CD8-positive, alpha-beta memory T cell (primary cell): Measurements from ENCODE around the gene SLC1A6. TPM values are rescaled to one million over a fixed set of nuclear protein-coding genes. Genes with fewer than 3 reads are reported as not detected.

Experiments
- CTCF ChIA-PET: fragments of 350-600 bp; sonication (Branson Sonifier 250); formaldehyde crosslinking; loops from one replicate; lab custom pipeline; 2021; ENCODE audit warnings: antibody characterized with exemption; lab: Charles Lee
- POLR2A ChIA-PET: fragments of 350-600 bp; sonication (Branson Sonifier 250); formaldehyde crosslinking; loops from one replicate; lab custom pipeline; 2021; ENCODE audit warnings: antibody characterized with exemption; lab: Charles Lee
- DNase-seq, 5 donors: peaks; one replicate each; pipeline versions ENCODE4 v3.0.0 to v3.0.0-alpha.2; 2020 to 2022; ENCODE audit warnings: mixed read lengths in 1 of 5
- H3K27ac ChIP-seq: one replicate; pipeline ENCODE4 v1.7.0; 2013; ENCODE audit warnings: low read depth, mild to moderate bottlenecking, low read length, moderate library complexity
- H3K27me3 ChIP-seq: 2 replicates; pipeline ENCODE4 v1.7.0; 2013; ENCODE audit warnings: low read length, mild to moderate bottlenecking; ENCODE audit not compliant: insufficient read depth, poor library complexity, severe bottlenecking
- H3K36me3 ChIP-seq: 2 replicates; pipeline ENCODE4 v1.7.0; 2013; ENCODE audit warnings: mild to moderate bottlenecking, low read length, moderate library complexity; ENCODE audit not compliant: insufficient read depth
- H3K4me1 ChIP-seq: 2 replicates; pipeline ENCODE4 v1.7.0; 2013; ENCODE audit warnings: mild to moderate bottlenecking, low read length, moderate library complexity; ENCODE audit not compliant: insufficient read depth
- H3K4me3 ChIP-seq: 2 replicates; pipeline ENCODE4 v1.7.0; 2013; ENCODE audit warnings: mild to moderate bottlenecking, low read length
- H3K9me3 ChIP-seq: 2 replicates; pipeline ENCODE4 v1.7.0; 2013; ENCODE audit warnings: mild to moderate bottlenecking, low read length
- H3K27ac Mint-ChIP-seq, 8 donors: one replicate each; pipeline ENCODE4 v1.8.0; 2020 to 2021; ENCODE audit warnings: mixed read lengths in 8 of 8, mild to moderate bottlenecking in 6 of 8, inconsistent platforms in 3 of 8, moderate library complexity in 3 of 8
- H3K27me3 Mint-ChIP-seq, 2 donors: one replicate each; pipeline ENCODE4 v1.8.0; 2020 to 2021; ENCODE audit warnings: mixed read lengths in 2 of 2, mild to moderate bottlenecking in 1 of 2, moderate library complexity in 1 of 2
- H3K36me3 Mint-ChIP-seq, 3 donors: one replicate each; pipeline ENCODE4 v1.8.0; 2020 to 2021; ENCODE audit warnings: mixed read lengths in 3 of 3, inconsistent platforms in 1 of 3, mild to moderate bottlenecking in 1 of 3
- H3K4me1 Mint-ChIP-seq, 3 donors: one replicate each; pipeline ENCODE4 v1.8.0; 2020 to 2021; ENCODE audit warnings: mixed read lengths in 3 of 3, inconsistent platforms in 1 of 3, mild to moderate bottlenecking in 1 of 3
- H3K4me3 Mint-ChIP-seq, 7 donors: one replicate each; pipeline ENCODE4 v1.8.0; 2020 to 2021; ENCODE audit warnings: mixed read lengths in 7 of 7, mild to moderate bottlenecking in 6 of 7, moderate library complexity in 4 of 7, inconsistent platforms in 2 of 7
- H3K9me3 Mint-ChIP-seq, 5 donors: one replicate each; pipeline ENCODE4 v1.8.0; 2020 to 2022; ENCODE audit warnings: mixed read lengths in 5 of 5, mild to moderate bottlenecking in 3 of 5, moderate library complexity in 2 of 5, inconsistent platforms in 1 of 5
- polyA plus RNA-seq: library from polyadenylated mRNA; unstranded; fragments of 300-500 nt; fragmentation: Illumina TruSeq; gene quantifications from one replicate; pipeline ENCODE4 v1.2.3, GENCODE V29; 2021
- total RNA-seq, 2 experiments: library from RNA; stranded (reverse); gene quantifications; one replicate each; pipeline ENCODE4 v1.2.3, GENCODE V29; 2021

Gene SLC1A6
- total and polyA plus RNA-seq, 3 experiments from 2014 or later: not detected

DNA sequence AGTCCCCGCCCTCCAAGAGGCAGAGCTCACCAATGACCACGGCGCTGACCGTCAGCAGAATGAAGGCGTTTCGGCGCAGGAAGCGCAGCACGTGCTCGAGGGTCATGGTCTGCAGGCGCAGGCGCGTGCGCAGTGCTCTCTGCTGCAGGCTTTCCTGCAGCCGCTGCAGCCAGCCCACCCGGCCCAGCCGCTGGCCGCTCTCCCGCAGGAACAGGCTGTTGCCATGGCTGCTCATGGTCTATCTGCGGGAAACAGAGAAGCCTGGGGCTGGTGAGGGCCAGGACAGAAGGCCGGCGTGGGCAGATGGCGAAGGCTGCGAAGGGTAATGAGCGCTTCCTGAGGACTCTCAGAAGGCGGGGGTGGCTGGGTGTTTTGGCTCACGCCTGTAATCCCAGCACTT, 7.0 kb downstream of the SLC1A6 start:
- Histone ChIP-seq H3K4me1 (no peaks in the 10 kb centered on the region), H3K4me3 (no peak overlapping the region), H3K36me3 (no peaks in the 10 kb centered on the region), H3K27me3 (peaks cover 2% of the 10 kb centered on the region), H3K27ac (no peak overlapping the region), H3K9me3 (no peaks in the 10 kb centered on the region)
- CTCF ChIA-PET: no interaction called here
- no peaks in the 10 kb centered on the region for H3K36me3 Mint-ChIP-seq
- POLR2A ChIA-PET: no interaction called here
- H3K9me3 Mint-ChIP-seq: peaks cover 0 to 7% (median 0%) of the 10 kb centered on the region in 5 donors
- no peak overlapping the region for H3K4me3 Mint-ChIP-seq
- peaks cover 30 to 50% of the 10 kb centered on the region in 2 donors for H3K27me3 Mint-ChIP-seq
- no peak overlapping the region for H3K27ac Mint-ChIP-seq
- no peak for DNase-seq
- no peaks in the 10 kb centered on the region for H3K4me1 Mint-ChIP-seq

DNA sequence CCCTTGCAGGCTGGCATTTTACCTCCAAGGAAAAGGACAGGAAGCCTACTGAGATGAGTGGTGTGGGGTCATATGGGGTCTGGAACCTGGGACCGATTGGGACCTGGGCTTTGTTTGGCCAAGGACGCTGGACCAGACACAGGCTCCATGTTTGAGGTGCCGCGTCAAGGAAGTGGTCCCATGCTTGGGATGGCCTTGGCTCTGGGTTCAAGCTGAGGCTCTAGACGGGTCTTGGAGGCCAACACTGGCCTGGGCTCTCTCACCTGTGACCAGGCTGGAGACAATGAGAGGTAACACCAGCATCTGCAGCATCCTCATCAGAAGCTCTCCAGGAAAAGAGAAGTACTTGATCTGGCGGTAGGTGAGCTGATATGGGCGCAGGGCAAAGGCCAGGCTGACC, 8.2 kb downstream of the SLC1A6 start:
- Mint-ChIP-seq H3K9me3 (peaks cover 0 to 7% (median 0%) of the 10 kb centered on the region in 5 donors), H3K36me3 (no peaks in the 10 kb centered on the region), H3K27me3 (peaks cover 25 to 40% of the 10 kb centered on the region in 2 donors), H3K27ac (no peak overlapping the region), H3K4me3 (no peak overlapping the region), H3K4me1 (no peaks in the 10 kb centered on the region)
- no peak overlapping the region for H3K27ac ChIP-seq
- POLR2A ChIA-PET: no interaction called here
- H3K4me3 ChIP-seq: no peak overlapping the region
- H3K27me3 ChIP-seq: no peaks in the 10 kb centered on the region
- H3K36me3 ChIP-seq: no peaks in the 10 kb centered on the region
- CTCF ChIA-PET: no interaction called here
- no peaks in the 10 kb centered on the region for H3K9me3 ChIP-seq
- no peak for DNase-seq
- H3K4me1 ChIP-seq: no peaks in the 10 kb centered on the region

DNA sequence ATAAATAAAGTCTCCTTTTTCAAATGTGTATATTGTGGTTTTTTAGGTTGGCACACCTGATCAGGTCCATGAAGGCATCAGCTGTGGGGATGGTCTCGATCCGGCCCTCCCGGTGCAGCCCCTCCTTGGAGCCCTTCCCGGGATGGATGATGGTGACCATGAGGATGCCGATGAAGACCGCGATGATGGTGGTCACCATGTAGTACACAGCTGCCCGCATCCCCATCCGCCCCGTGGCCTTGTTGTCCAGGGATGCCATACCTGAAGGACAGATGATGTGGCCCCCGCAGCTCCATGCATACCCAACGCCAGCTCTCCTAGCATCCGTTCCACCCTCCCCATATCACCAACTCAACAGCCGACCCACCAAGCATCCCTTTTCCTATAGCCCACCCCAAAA, 11.4 kb downstream of the SLC1A6 start:
- CTCF ChIA-PET: no interaction called here
- no peak for DNase-seq
- Histone ChIP-seq H3K36me3 (no peaks in the 10 kb centered on the region), H3K9me3 (no peaks in the 10 kb centered on the region), H3K4me3 (no peak overlapping the region), H3K27ac (no peak overlapping the region), H3K27me3 (no peaks in the 10 kb centered on the region), H3K4me1 (no peaks in the 10 kb centered on the region)
- Mint-ChIP-seq H3K4me3 (no peak overlapping the region), H3K27me3 (peaks cover 23 to 29% of the 10 kb centered on the region in 2 donors), H3K36me3 (no peaks in the 10 kb centered on the region), H3K9me3 (peaks cover 0 to 3% (median 0%) of the 10 kb centered on the region in 5 donors), H3K4me1 (no peaks in the 10 kb centered on the region), H3K27ac (no peak overlapping the region)
- POLR2A ChIA-PET: no interaction called here

DNA sequence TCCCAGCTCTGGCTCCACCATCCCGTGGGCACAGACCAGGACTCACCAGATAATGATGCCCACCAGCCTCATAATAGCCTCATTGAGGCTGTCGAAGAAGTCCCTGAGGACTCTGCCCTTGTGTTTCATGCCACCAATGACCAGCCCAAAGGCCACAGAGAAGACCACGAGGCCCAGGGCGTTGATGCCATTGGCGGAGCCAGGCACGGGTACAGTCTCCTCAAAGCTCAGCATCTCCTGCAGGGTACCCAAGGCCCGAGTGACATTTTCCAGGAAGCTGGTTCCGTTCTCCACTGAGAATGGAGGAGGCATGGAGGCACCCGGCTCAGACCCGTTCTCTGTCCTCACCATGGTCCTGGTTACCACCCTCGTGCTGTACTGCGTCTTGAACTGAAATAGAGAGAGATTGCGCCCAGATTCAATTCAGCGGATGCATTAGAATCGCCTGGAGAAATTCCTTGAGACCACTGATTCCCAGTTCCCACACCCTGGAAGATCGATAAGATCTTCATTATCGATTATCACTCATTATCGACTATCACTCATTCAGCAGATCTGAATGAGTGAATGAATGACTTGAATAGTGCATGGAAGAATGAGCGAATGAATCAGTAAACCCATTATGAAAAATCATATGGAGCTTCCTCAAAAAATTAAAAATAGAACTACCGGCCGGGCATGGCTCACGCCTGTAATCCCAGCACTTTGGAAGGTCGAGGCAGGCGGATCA, 17.5 kb downstream of the SLC1A6 start:
- no peaks in the 10 kb centered on the region for H3K27me3 ChIP-seq
- peaks cover 16 to 18% of the 10 kb centered on the region in 2 donors for H3K27me3 Mint-ChIP-seq
- POLR2A ChIA-PET: no interaction called here
- H3K36me3 ChIP-seq: no peaks in the 10 kb centered on the region
- no peak overlapping the region for H3K4me3 ChIP-seq
- no peak overlapping the region for H3K27ac ChIP-seq
- no peak overlapping the region for H3K27ac Mint-ChIP-seq
- H3K9me3 ChIP-seq: peaks cover 10% of the 10 kb centered on the region
- no peaks in the 10 kb centered on the region for H3K4me1 Mint-ChIP-seq
- H3K9me3 Mint-ChIP-seq: peaks cover 4 to 24% (median 14%) of the 10 kb centered on the region in 5 donors
- CTCF ChIA-PET: no interaction called here
- H3K36me3 Mint-ChIP-seq: peaks cover 0 to 4% (median 0%) of the 10 kb centered on the region in 3 donors
- no peak overlapping the region for H3K4me3 Mint-ChIP-seq
- no peak for DNase-seq
- no peaks in the 10 kb centered on the region for H3K4me1 ChIP-seq

DNA sequence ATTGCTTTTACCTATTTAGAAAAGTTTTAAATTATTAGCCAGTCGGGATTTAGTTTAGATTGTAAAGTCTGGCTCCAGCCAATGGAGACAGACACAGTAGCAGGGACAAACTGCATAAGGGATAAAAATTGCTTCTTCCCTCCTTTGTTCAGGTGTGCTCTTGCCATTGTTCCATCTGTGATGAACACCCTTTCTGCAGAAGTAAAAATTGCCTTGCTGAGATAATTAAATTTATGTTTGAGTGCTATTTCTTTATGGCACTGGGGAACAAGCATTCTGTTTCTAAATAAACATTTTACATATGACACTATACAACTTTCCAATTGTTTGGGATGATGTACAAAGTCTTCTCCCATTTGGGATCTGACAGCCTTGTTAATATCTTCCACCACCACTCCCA, 20.4 kb downstream of the SLC1A6 start:
- H3K36me3 Mint-ChIP-seq: peaks cover 0 to 4% (median 0%) of the 10 kb centered on the region in 3 donors
- peaks cover 18 to 26% of the 10 kb centered on the region in 2 donors for H3K27me3 Mint-ChIP-seq

DNA sequence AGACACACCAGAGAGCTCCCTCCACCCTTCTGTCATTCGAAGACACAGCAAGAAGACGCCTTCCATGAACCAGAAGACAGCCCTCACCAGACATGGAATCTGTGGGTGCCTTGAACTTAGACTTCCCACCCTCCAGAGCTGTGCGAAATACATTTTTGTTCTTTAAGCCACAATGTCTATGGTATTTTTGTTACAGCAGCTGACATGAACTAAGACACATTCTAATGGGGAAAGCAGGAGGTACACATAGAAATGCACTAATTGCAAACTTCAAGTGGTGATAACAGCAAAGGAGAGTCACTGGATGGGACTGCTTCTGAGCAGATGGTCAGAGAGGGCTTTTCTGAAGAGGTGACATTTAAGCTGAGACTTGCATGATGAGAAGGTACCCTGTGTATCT, 22.2 kb downstream of the SLC1A6 start:
- Mint-ChIP-seq H3K27me3 (peaks cover 11 to 30% of the 10 kb centered on the region in 2 donors), H3K27ac (no peak overlapping the region), H3K9me3 (peaks cover 4 to 26% (median 21%) of the 10 kb centered on the region in 5 donors), H3K4me3 (no peak overlapping the region), H3K36me3 (peaks cover 0 to 4% (median 0%) of the 10 kb centered on the region in 3 donors), H3K4me1 (no peaks in the 10 kb centered on the region)
- POLR2A ChIA-PET: no interaction called here
- Histone ChIP-seq H3K4me3 (no peak overlapping the region), H3K27me3 (no peaks in the 10 kb centered on the region), H3K9me3 (peaks cover 10% of the 10 kb centered on the region), H3K4me1 (no peaks in the 10 kb centered on the region), H3K27ac (no peak overlapping the region), H3K36me3 (no peaks in the 10 kb centered on the region)
- DNase-seq: no peak
- CTCF ChIA-PET: no interaction called here

More for the DNA sequence above, 20.4 kb downstream of the SLC1A6 start:
- Histone ChIP-seq H3K36me3 (no peaks in the 10 kb centered on the region), H3K4me1 (no peaks in the 10 kb centered on the region), H3K9me3 (peaks cover 10% of the 10 kb centered on the region), H3K27me3 (no peaks in the 10 kb centered on the region), H3K4me3 (no peak overlapping the region), H3K27ac (no peak overlapping the region)
- Mint-ChIP-seq H3K27ac (no peak overlapping the region), H3K4me1 (no peaks in the 10 kb centered on the region), H3K9me3 (peaks cover 4 to 27% (median 21%) of the 10 kb centered on the region in 5 donors), H3K4me3 (no peak overlapping the region)
- no peak for DNase-seq
- POLR2A ChIA-PET: no interaction called here
- CTCF ChIA-PET: no interaction called here

DNA sequence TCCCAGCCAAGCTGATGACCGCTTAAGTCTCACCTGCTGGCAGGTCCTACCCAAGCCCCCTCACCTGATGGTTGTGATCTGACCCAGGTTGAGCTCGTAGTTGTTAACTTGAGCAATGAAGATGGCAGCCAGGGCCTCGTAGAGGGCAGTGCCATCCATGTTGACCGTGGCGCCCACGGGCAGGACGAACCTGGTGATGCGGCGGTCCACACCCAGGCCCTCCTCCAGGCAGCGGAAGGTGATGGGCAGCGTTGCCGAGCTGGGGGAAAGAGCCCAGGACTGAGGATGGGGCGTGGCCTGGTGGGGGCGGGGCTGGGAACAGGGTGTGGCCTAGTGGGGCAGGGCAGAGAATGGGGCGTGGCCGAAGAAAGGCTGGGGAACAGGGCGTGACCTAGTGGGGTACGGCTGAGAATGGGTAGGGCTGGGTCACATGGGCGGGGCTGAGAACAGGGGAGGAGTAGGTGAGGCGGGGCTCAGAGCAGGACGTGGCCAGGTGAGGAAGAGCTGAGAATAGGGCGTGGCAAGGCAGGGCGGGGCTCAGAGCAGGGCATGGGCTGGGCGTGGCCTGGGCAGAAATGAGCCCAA, 25.5 kb downstream of the SLC1A6 start:
- no peak for DNase-seq
- Histone ChIP-seq H3K27me3 (no peaks in the 10 kb centered on the region), H3K4me1 (no peaks in the 10 kb centered on the region), H3K36me3 (no peaks in the 10 kb centered on the region), H3K4me3 (no peak overlapping the region), H3K9me3 (peaks cover 5% of the 10 kb centered on the region), H3K27ac (no peak overlapping the region)
- H3K36me3 Mint-ChIP-seq: no peaks in the 10 kb centered on the region
- H3K4me3 Mint-ChIP-seq: no peak overlapping the region
- H3K27me3 Mint-ChIP-seq: peaks cover 11 to 31% of the 10 kb centered on the region in 2 donors
- ChIA-PET POLR2A (no interaction called here), CTCF (no interaction called here)
- no peak overlapping the region for H3K27ac Mint-ChIP-seq
- no peaks in the 10 kb centered on the region for H3K4me1 Mint-ChIP-seq
- peaks cover 0 to 16% (median 13%) of the 10 kb centered on the region in 5 donors for H3K9me3 Mint-ChIP-seq

DNA sequence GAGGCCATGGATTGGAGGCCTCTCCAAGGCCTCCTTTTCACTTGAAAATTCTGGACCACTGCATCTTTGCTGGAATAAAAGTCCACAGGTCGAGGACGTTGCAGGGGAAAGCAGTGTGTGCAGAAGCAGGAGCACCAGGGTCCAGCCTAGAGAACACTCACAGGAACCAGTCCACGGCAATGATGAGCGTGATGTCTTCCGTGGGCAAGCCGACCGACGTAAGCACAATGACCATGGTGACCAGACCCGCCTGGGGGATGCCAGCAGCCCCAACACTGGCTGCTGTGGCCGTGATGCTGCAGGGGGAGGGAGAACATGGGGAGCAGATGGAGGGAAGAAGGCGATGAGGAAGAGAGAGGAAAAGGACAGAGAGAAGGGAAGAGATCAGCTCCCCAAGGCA, 26.9 kb downstream of the SLC1A6 start:
- Histone ChIP-seq H3K27me3 (no peaks in the 10 kb centered on the region), H3K4me3 (no peak overlapping the region), H3K36me3 (no peaks in the 10 kb centered on the region), H3K9me3 (peaks cover 4% of the 10 kb centered on the region), H3K27ac (no peak overlapping the region), H3K4me1 (no peaks in the 10 kb centered on the region)
- no peaks in the 10 kb centered on the region for H3K36me3 Mint-ChIP-seq
- ChIA-PET CTCF (no interaction called here), POLR2A (no interaction called here)
- no peak overlapping the region for H3K4me3 Mint-ChIP-seq
- peaks cover 0 to 14% (median 12%) of the 10 kb centered on the region in 5 donors for H3K9me3 Mint-ChIP-seq
- no peaks in the 10 kb centered on the region for H3K4me1 Mint-ChIP-seq
- DNase-seq: no peak
- no peak overlapping the region for H3K27ac Mint-ChIP-seq
- peaks cover 11 to 31% of the 10 kb centered on the region in 2 donors for H3K27me3 Mint-ChIP-seq
